PFSK-1 (cell line): ENCODE measurements around the gene BANF2.

Source experiments
- FOXP2 ChIP-seq: optimal IDR thresholded peaks from 2 replicates; pipeline ENCODE3; 2011; ENCODE audit warnings: borderline replicate concordance, control low read depth, inconsistent platforms; ENCODE audit not compliant: insufficient read depth; ENCODE audit errors: extremely low read length, extremely low read depth
- POLR2AphosphoS5 ChIP-seq: IDR thresholded peaks from 2 replicates; pipeline ENCODE4 v1.6.1; 2012; ENCODE audit warnings: low read depth, mild to moderate bottlenecking, control low read depth, low read length, moderate library complexity

DNA sequence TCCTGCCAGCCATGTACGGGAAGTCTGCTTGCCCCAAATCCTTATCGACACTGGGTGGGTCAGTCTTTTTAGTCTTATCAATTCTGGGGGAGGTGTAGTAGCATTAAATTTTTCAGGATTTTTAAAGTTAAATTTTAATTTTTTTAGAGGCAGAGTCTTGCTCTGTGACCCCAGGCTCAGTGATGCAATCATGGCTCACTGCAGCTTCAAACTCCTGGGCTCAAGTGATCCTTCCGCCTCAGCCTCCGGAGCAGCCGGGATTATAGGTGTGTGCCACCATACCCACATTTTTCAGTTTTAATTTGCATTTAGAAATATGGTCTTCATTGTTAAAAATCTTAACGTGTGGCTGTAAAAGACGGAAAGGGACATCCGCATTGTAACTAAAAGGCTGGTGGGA lies 51.9 kb downstream of the BANF2 start:
- no peak for TF ChIP-seq FOXP2
- no peak for TF ChIP-seq POLR2AphosphoS5
